Loucy (cell line): ENCODE data around the gene USP21.
A peak's percentile ranks its signal among the peaks of the same experiment; 100 is the strongest.

Experiments
- H2AFZ ChIP-seq: fragments of 200-600 bp; sonication (generic); 2 replicates; pipeline ENCODE4 v1.6.0; 2016; ENCODE audit warnings: antibody characterized with exemption, mild to moderate bottlenecking, low read length, moderate library complexity
- H3F3A ChIP-seq: fragments of 200-600 bp; 2 replicates; pipeline ENCODE4 v1.6.0; 2016; ENCODE audit warnings: antibody characterized with exemption, low read depth, mild to moderate bottlenecking
- H3K27me3 ChIP-seq: fragments of 200-600 bp; sonication (generic); 2 replicates; pipeline ENCODE4 v1.6.1; 2014; ENCODE audit warnings: low read length, mild to moderate bottlenecking; ENCODE audit not compliant: insufficient read depth, poor library complexity, severe bottlenecking
- H3K36me3 ChIP-seq: fragments of 200-600 bp; sonication (generic); 2 replicates; pipeline ENCODE4 v1.6.1; 2016; ENCODE audit warnings: low read length; ENCODE audit not compliant: insufficient read depth
- H3K4me1 ChIP-seq: fragments of 200-600 bp; sonication (generic); 2 replicates; pipeline ENCODE4 v1.5.1; 2014; ENCODE audit warnings: low read length, mild to moderate bottlenecking; ENCODE audit not compliant: insufficient read depth, poor library complexity, severe bottlenecking
- H3K4me2 ChIP-seq: fragments of 200-600 bp; sonication (generic); 2 replicates; pipeline ENCODE4 v1.6.0; 2014; ENCODE audit warnings: antibody characterized with exemption, low read length, low read depth, mild to moderate bottlenecking; ENCODE audit not compliant: poor library complexity, severe bottlenecking
- H3K4me3 ChIP-seq: fragments of 200-600 bp; sonication (generic); 2 replicates; pipeline ENCODE4 v1.5.1; 2014; ENCODE audit warnings: low read length, mild to moderate bottlenecking, mixed read lengths; ENCODE audit not compliant: poor library complexity, severe bottlenecking
- H3K79me2 ChIP-seq: fragments of 200-600 bp; sonication (generic); 2 replicates; pipeline ENCODE4 v1.6.1; 2014; ENCODE audit warnings: low read length; ENCODE audit not compliant: insufficient read depth
- H3K9ac ChIP-seq: fragments of 200-600 bp; sonication (generic); 2 replicates; pipeline ENCODE4 v1.6.0; 2014; ENCODE audit warnings: mild to moderate bottlenecking, low read depth, low read length, moderate library complexity; ENCODE audit not compliant: poor library complexity, severe bottlenecking
- H3K9me2 ChIP-seq: fragments of 200-600 bp; sonication (generic); replicated peaks from 2 replicates; pipeline ENCODE4 v1.6.1; 2016; ENCODE audit warnings: low read depth, low read length, mixed read lengths
- H3K9me3 ChIP-seq: fragments of 200-600 bp; sonication (generic); 2 replicates; pipeline ENCODE4 v1.6.1; 2014; ENCODE audit warnings: mild to moderate bottlenecking, antibody characterized with exemption, low read length, low read depth; ENCODE audit not compliant: insufficient read depth
- H4K20me1 ChIP-seq: fragments of 200-600 bp; sonication (generic); 2 replicates; pipeline ENCODE4 v1.6.0; 2014; ENCODE audit warnings: antibody characterized with exemption, low read length, mild to moderate bottlenecking; ENCODE audit not compliant: insufficient read depth, poor library complexity, severe bottlenecking
- EZH2phosphoT487 ChIP-seq: fragments of 200-600 bp; IDR thresholded peaks from 2 replicates; pipeline ENCODE4 v1.6.1; 2018; ENCODE audit warnings: antibody characterized with exemption, mild to moderate bottlenecking, moderate library complexity, borderline replicate concordance
- TF ChIP-seq, protein P1 (sequence below): fragments of 200-600 bp; sonication (generic); conservative IDR thresholded peaks from 2 replicates; pipeline ENCODE4 v1.5.1; 2014; ENCODE audit warnings: mild to moderate bottlenecking, antibody characterized with exemption, low read length

USP21 gene

DNA sequence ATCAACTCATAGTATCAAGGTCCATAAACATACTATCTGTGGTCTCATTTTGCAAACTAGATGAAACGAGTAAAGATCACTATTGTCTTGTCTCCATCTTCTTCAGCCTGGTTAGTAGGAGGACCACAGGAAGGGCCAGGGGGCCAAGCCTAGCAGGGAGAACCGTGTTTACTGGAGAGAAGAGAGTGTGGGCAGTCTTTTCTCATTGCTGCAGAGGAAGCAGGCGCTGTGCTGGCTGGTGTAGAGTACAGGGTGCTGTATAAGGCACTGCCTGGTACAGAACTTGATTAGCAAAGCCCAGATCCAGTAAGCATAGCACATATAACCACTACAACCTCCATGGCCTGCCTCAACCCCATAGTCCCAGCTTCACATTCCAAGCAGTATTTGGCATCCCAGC is 28.0 kb downstream of the USP21 start:
- Histone ChIP-seq H3K27me3 (no peaks in the 10 kb centered on the region), H3K9me3 (no peaks in the 10 kb centered on the region), H3K9ac (no peak overlapping the region), H3K4me1 (peaks cover 37% of the 10 kb centered on the region), H3K9me2 (no peaks in the 10 kb centered on the region), H4K20me1 (no peaks in the 10 kb centered on the region), H3F3A (0 out of 2 replicates have a peak, but pooled peaks cover 5% of the 10 kb centered on the region), H3K79me2 (no peaks in the 10 kb centered on the region), H3K4me2 (no peak overlapping the region), H2AFZ (0 out of 2 replicates have a peak overlapping the region, but pooled peaks have one; percentile 46), H3K36me3 (no peaks in the 10 kb centered on the region), H3K4me3 (no peak overlapping the region)
- no peak for TF ChIP-seq EZH2phosphoT487
- TF ChIP-seq, protein P1, sequence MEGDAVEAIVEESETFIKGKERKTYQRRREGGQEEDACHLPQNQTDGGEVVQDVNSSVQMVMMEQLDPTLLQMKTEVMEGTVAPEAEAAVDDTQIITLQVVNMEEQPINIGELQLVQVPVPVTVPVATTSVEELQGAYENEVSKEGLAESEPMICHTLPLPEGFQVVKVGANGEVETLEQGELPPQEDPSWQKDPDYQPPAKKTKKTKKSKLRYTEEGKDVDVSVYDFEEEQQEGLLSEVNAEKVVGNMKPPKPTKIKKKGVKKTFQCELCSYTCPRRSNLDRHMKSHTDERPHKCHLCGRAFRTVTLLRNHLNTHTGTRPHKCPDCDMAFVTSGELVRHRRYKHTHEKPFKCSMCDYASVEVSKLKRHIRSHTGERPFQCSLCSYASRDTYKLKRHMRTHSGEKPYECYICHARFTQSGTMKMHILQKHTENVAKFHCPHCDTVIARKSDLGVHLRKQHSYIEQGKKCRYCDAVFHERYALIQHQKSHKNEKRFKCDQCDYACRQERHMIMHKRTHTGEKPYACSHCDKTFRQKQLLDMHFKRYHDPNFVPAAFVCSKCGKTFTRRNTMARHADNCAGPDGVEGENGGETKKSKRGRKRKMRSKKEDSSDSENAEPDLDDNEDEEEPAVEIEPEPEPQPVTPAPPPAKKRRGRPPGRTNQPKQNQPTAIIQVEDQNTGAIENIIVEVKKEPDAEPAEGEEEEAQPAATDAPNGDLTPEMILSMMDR, result no peak

DNA sequence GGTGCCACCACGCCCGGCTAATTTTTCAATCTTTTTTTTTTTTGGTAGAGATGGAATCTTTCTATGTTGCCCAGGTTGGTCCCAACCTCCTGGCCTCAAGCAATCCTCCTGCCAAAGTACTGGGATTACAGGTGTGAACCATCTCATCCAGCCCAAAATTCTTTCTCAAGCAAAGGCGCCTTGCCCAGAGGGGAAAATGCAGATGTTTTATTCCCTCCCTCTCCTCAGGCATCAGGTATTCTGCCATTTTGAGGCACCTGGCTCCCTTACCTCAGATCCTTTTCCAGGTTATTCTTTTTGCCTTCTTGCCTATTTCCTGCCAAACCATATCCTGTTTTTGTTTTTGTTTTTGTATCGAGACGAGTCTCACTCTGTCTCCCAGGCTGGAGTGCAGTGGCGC is 29.1 kb downstream of the USP21 start:
- no peak overlapping the region for H2AFZ ChIP-seq
- no peaks in the 10 kb centered on the region for H4K20me1 ChIP-seq
- no peaks in the 10 kb centered on the region for H3K79me2 ChIP-seq
- H3K9me2 ChIP-seq, result no peaks in the 10 kb centered on the region
- TF ChIP-seq EZH2phosphoT487, result no peak
- TF ChIP-seq, protein P1, result no peak
- peaks cover 29% of the 10 kb centered on the region for H3K4me1 ChIP-seq
- H3F3A ChIP-seq, result 0 out of 2 replicates have a peak, but pooled peaks cover 5% of the 10 kb centered on the region
- H3K4me3 ChIP-seq, result no peak overlapping the region
- H3K27me3 ChIP-seq, result no peaks in the 10 kb centered on the region
- no peak overlapping the region for H3K9ac ChIP-seq
- no peaks in the 10 kb centered on the region for H3K36me3 ChIP-seq
- H3K9me3 ChIP-seq, result no peaks in the 10 kb centered on the region
- H3K4me2 ChIP-seq, result no peak overlapping the region

DNA sequence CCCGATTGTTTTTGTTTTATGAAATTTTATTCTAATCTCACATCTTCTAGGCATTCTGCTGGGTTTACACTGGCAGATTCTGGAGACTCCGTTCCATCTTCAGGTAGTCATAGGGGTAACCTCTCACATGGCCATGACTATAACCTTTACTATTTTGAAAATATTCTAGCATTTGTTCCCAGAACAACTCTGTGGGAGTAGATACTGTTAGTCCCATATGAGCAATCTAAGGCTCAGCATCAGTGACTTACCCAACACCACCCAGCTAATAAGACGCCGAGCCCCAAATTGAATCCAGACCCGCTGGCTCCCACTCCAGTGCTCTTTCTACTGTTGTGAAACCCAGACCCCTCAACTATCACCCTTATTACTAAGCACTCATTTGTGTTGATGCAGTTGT is 29.7 kb downstream of the USP21 start:
- no peaks in the 10 kb centered on the region for H4K20me1 ChIP-seq

More for the DNA sequence above, 29.7 kb downstream of the USP21 start:
- Histone ChIP-seq H3K9me3 (no peaks in the 10 kb centered on the region), H3K36me3 (no peaks in the 10 kb centered on the region), H2AFZ (no peak overlapping the region), H3K4me1 (peaks cover 23% of the 10 kb centered on the region), H3K4me3 (no peak overlapping the region), H3K9me2 (no peaks in the 10 kb centered on the region), H3K4me2 (no peak overlapping the region), H3K9ac (no peak overlapping the region), H3K79me2 (no peaks in the 10 kb centered on the region), H3F3A (0 out of 2 replicates have a peak, but pooled peaks cover 5% of the 10 kb centered on the region), H3K27me3 (no peaks in the 10 kb centered on the region)
- no peak for TF ChIP-seq EZH2phosphoT487
- TF ChIP-seq, protein P1, result no peak
